ENCODE measurements around the gene SERGEF.

SERGEF gene

GRCh38 chr11:18019650-18020049 is 6.8 kb upstream of the SERGEF start:
- H3K9me3 ChIP-seq (ENCODE audit: control insufficient read depth in 5 of 5, low read length in 5 of 5) = no peaks in the 10 kb centered on the region
- H3K4me3 ChIP-seq (ENCODE audit: low read depth in 1 of 5, low read length in 5 of 5) = no peak overlapping the region
- H3K9ac ChIP-seq (ENCODE audit: low read length in 5 of 5) = no peak overlapping the region
- no peak overlapping the region for H3K27ac ChIP-seq (ENCODE audit: low read depth, low read length)
- no peaks in the 10 kb centered on the region for H3K4me1 ChIP-seq (ENCODE audit: control insufficient read depth in 5 of 5, insufficient read depth in 5 of 5, low read length in 5 of 5)
- no peaks in the 10 kb centered on the region for H3K27me3 ChIP-seq (ENCODE audit: control insufficient read depth in 5 of 5, insufficient read depth in 4 of 5, low read length in 5 of 5)
- H3K36me3 ChIP-seq (ENCODE audit: control insufficient read depth in 5 of 5, insufficient read depth in 5 of 5, low read length in 5 of 5) = no peaks in the 10 kb centered on the region

- Histone ChIP-seq H3K27me3 (ENCODE audit: control insufficient read depth in 5 of 5, insufficient read depth in 4 of 5, low read length in 5 of 5) (no peaks in the 10 kb centered on the region), H3K36me3 (ENCODE audit: control insufficient read depth in 5 of 5, insufficient read depth in 5 of 5, low read length in 5 of 5) (no peaks in the 10 kb centered on the region), H3K4me3 (ENCODE audit: low read depth in 1 of 5, low read length in 5 of 5) (no peak overlapping the region), H3K27ac (ENCODE audit: low read depth, low read length) (no peak overlapping the region), H3K9me3 (ENCODE audit: control insufficient read depth in 5 of 5, low read length in 5 of 5) (no peaks in the 10 kb centered on the region), H3K9ac (ENCODE audit: low read length in 5 of 5) (no peak overlapping the region), H3K4me1 (ENCODE audit: control insufficient read depth in 5 of 5, insufficient read depth in 5 of 5, low read length in 5 of 5) (peaks cover 0 to 19% (median 15%) of the 10 kb centered on the region in 5 donors)
Measured at GRCh38 chr11:18016789-18017188, 3.9 kb upstream of the SERGEF start.

GRCh38 chr11:18014876-18015275 is 2.0 kb upstream of the SERGEF start:
- Histone ChIP-seq H3K4me3 (ENCODE audit: low read depth in 1 of 5, low read length in 5 of 5) (no peak overlapping the region), H3K36me3 (ENCODE audit: control insufficient read depth in 5 of 5, insufficient read depth in 5 of 5, low read length in 5 of 5) (no peaks in the 10 kb centered on the region), H3K27ac (ENCODE audit: low read depth, low read length) (no peak overlapping the region), H3K9ac (ENCODE audit: low read length in 5 of 5) (no peak overlapping the region), H3K4me1 (ENCODE audit: control insufficient read depth in 5 of 5, insufficient read depth in 5 of 5, low read length in 5 of 5) (peaks cover 0 to 19% (median 15%) of the 10 kb centered on the region in 5 donors), H3K9me3 (ENCODE audit: control insufficient read depth in 5 of 5, low read length in 5 of 5) (peaks cover 0 to 3% (median 0%) of the 10 kb centered on the region in 5 donors), H3K27me3 (ENCODE audit: control insufficient read depth in 5 of 5, insufficient read depth in 4 of 5, low read length in 5 of 5) (no peaks in the 10 kb centered on the region)

- H3K4me1 ChIP-seq (ENCODE audit: control insufficient read depth in 5 of 5, insufficient read depth in 5 of 5, low read length in 5 of 5) = peaks cover 0 to 19% (median 15%) of the 10 kb centered on the region in 5 donors
- no peaks in the 10 kb centered on the region for H3K27me3 ChIP-seq (ENCODE audit: control insufficient read depth in 5 of 5, insufficient read depth in 4 of 5, low read length in 5 of 5)
- peak overlapping the region; percentile 77 to 95 (median 90) for H3K4me3 ChIP-seq (ENCODE audit: low read depth in 1 of 5, low read length in 5 of 5)
- H3K36me3 ChIP-seq (ENCODE audit: control insufficient read depth in 5 of 5, insufficient read depth in 5 of 5, low read length in 5 of 5) = no peaks in the 10 kb centered on the region
- peak overlapping the region; percentile 54 for H3K27ac ChIP-seq (ENCODE audit: low read depth, low read length)
- peaks cover 0 to 3% (median 0%) of the 10 kb centered on the region in 5 donors for H3K9me3 ChIP-seq (ENCODE audit: control insufficient read depth in 5 of 5, low read length in 5 of 5)
- peak overlapping the region; percentile 43 to 87 (median 77) for H3K9ac ChIP-seq (ENCODE audit: low read length in 5 of 5)
Measured at GRCh38 chr11:18013790-18014507, 1.1 kb upstream of the SERGEF start.

- Histone ChIP-seq H3K4me1 (ENCODE audit: control insufficient read depth in 5 of 5, insufficient read depth in 5 of 5, low read length in 5 of 5) (peaks cover 0 to 19% (median 15%) of the 10 kb centered on the region in 5 donors), H3K9me3 (ENCODE audit: control insufficient read depth in 5 of 5, low read length in 5 of 5) (peaks cover 0 to 3% (median 0%) of the 10 kb centered on the region in 5 donors), H3K4me3 (ENCODE audit: low read depth in 1 of 5, low read length in 5 of 5) (peak overlapping the region; percentile 79 to 95 (median 90)), H3K27ac (ENCODE audit: low read depth, low read length) (peak overlapping the region; percentile 48), H3K36me3 (ENCODE audit: control insufficient read depth in 5 of 5, insufficient read depth in 5 of 5, low read length in 5 of 5) (peaks cover 0 to 3% (median 0%) of the 10 kb centered on the region in 5 donors), H3K9ac (ENCODE audit: low read length in 5 of 5) (peak overlapping the region; percentile 1 to 83 (median 77)), H3K27me3 (ENCODE audit: control insufficient read depth in 5 of 5, insufficient read depth in 4 of 5, low read length in 5 of 5) (no peaks in the 10 kb centered on the region)
Measured at GRCh38 chr11:18012122-18012905, 533 bp downstream of the SERGEF start.

- Histone ChIP-seq H3K27ac (ENCODE audit: low read depth, low read length) (no peak overlapping the region), H3K4me1 (ENCODE audit: control insufficient read depth in 5 of 5, insufficient read depth in 5 of 5, low read length in 5 of 5) (peaks cover 0 to 19% (median 15%) of the 10 kb centered on the region in 5 donors), H3K27me3 (ENCODE audit: control insufficient read depth in 5 of 5, insufficient read depth in 4 of 5, low read length in 5 of 5) (no peaks in the 10 kb centered on the region), H3K9ac (ENCODE audit: low read length in 5 of 5) (no peak overlapping the region), H3K36me3 (ENCODE audit: control insufficient read depth in 5 of 5, insufficient read depth in 5 of 5, low read length in 5 of 5) (peaks cover 0 to 3% (median 2%) of the 10 kb centered on the region in 5 donors), H3K9me3 (ENCODE audit: control insufficient read depth in 5 of 5, low read length in 5 of 5) (peaks cover 0 to 3% (median 0%) of the 10 kb centered on the region in 5 donors), H3K4me3 (ENCODE audit: low read depth in 1 of 5, low read length in 5 of 5) (peak overlapping the region in 1 of 5 donors; percentile 79)
Measured at GRCh38 chr11:18011633-18012032, 1.2 kb downstream of the SERGEF start.

- no peak overlapping the region for H3K9ac ChIP-seq (ENCODE audit: low read length in 5 of 5)
- H3K27ac ChIP-seq (ENCODE audit: low read depth, low read length) = no peak overlapping the region
- H3K4me1 ChIP-seq (ENCODE audit: control insufficient read depth in 5 of 5, insufficient read depth in 5 of 5, low read length in 5 of 5) = peaks cover 0 to 19% (median 15%) of the 10 kb centered on the region in 5 donors
- peaks cover 0 to 3% (median 0%) of the 10 kb centered on the region in 5 donors for H3K9me3 ChIP-seq (ENCODE audit: control insufficient read depth in 5 of 5, low read length in 5 of 5)
- H3K36me3 ChIP-seq (ENCODE audit: control insufficient read depth in 5 of 5, insufficient read depth in 5 of 5, low read length in 5 of 5) = peaks cover 0 to 8% (median 3%) of the 10 kb centered on the region in 5 donors
- H3K4me3 ChIP-seq (ENCODE audit: low read depth in 1 of 5, low read length in 5 of 5) = no peak overlapping the region
- no peaks in the 10 kb centered on the region for H3K27me3 ChIP-seq (ENCODE audit: control insufficient read depth in 5 of 5, insufficient read depth in 4 of 5, low read length in 5 of 5)
Measured at GRCh38 chr11:18010977-18011586, 1.8 kb downstream of the SERGEF start.

GRCh38 chr11:18010121-18010670 is 2.7 kb downstream of the SERGEF start:
- H3K36me3 ChIP-seq (ENCODE audit: control insufficient read depth in 5 of 5, insufficient read depth in 5 of 5, low read length in 5 of 5) = peaks cover 0 to 14% (median 6%) of the 10 kb centered on the region in 5 donors
- peaks cover 0 to 19% (median 15%) of the 10 kb centered on the region in 5 donors for H3K4me1 ChIP-seq (ENCODE audit: control insufficient read depth in 5 of 5, insufficient read depth in 5 of 5, low read length in 5 of 5)
- H3K4me3 ChIP-seq (ENCODE audit: low read depth in 1 of 5, low read length in 5 of 5) = no peak overlapping the region
- no peak overlapping the region for H3K27ac ChIP-seq (ENCODE audit: low read depth, low read length)
- H3K9ac ChIP-seq (ENCODE audit: low read length in 5 of 5) = no peak overlapping the region
- H3K9me3 ChIP-seq (ENCODE audit: control insufficient read depth in 5 of 5, low read length in 5 of 5) = peaks cover 0 to 3% (median 0%) of the 10 kb centered on the region in 5 donors
- no peaks in the 10 kb centered on the region for H3K27me3 ChIP-seq (ENCODE audit: control insufficient read depth in 5 of 5, insufficient read depth in 4 of 5, low read length in 5 of 5)

- peaks cover 14 to 44% (median 30%) of the 10 kb centered on the region in 5 donors for H3K36me3 ChIP-seq (ENCODE audit: control insufficient read depth in 5 of 5, insufficient read depth in 5 of 5, low read length in 5 of 5)
- H3K9ac ChIP-seq (ENCODE audit: low read length in 5 of 5) = no peak overlapping the region
- no peaks in the 10 kb centered on the region for H3K27me3 ChIP-seq (ENCODE audit: control insufficient read depth in 5 of 5, insufficient read depth in 4 of 5, low read length in 5 of 5)
- H3K4me1 ChIP-seq (ENCODE audit: control insufficient read depth in 5 of 5, insufficient read depth in 5 of 5, low read length in 5 of 5) = peaks cover 0 to 2% (median 0%) of the 10 kb centered on the region in 5 donors
- no peaks in the 10 kb centered on the region for H3K9me3 ChIP-seq (ENCODE audit: control insufficient read depth in 5 of 5, low read length in 5 of 5)
- no peak overlapping the region for H3K27ac ChIP-seq (ENCODE audit: low read depth, low read length)
- no peak overlapping the region for H3K4me3 ChIP-seq (ENCODE audit: low read depth in 1 of 5, low read length in 5 of 5)
Measured at GRCh38 chr11:18005376-18006129, 7.3 kb downstream of the SERGEF start.

All from subcutaneous abdominal adipose tissue (tissue), 5 donors.